Natural killer cell (primary cell): ENCODE data around the gene WSB1. TPM values are rescaled to one million over a fixed set of nuclear protein-coding genes. Genes with fewer than 3 reads are reported as not detected.

Experiments
- ATAC-seq, 3 donors: fragments of 150-1000 bp in 2 of 3; fragments of 200-7000 bp in 1 of 3; cut with Tn5 transposase; 1 replicate in 1 of 3; 2 replicates in 2 of 3; pipeline ENCODE4 v1.10.0; 2021; ENCODE audit warnings: mild to moderate bottlenecking in 2 of 3, moderate library complexity in 2 of 3
- DNase-seq, 2 donors: peaks; one replicate each; pipeline versions ENCODE4 v3.0.0 to v3.0.0-alpha.2; 2013 to 2021; ENCODE audit warnings: mixed read lengths in 1 of 2
- H3K27ac ChIP-seq: one replicate; pipeline ENCODE4 v1.5.1; 2013; ENCODE audit warnings: mild to moderate bottlenecking, low read length
- H3K27me3 ChIP-seq: one replicate; pipeline ENCODE4 v1.6.1; 2013; ENCODE audit warnings: low read length; ENCODE audit not compliant: control insufficient read depth, insufficient read depth
- H3K36me3 ChIP-seq: one replicate; pipeline ENCODE4 v1.6.1; 2013; ENCODE audit warnings: low read length; ENCODE audit not compliant: control insufficient read depth, insufficient read depth
- H3K4me1 ChIP-seq: one replicate; pipeline ENCODE4 v1.6.1; 2013; ENCODE audit warnings: low read length; ENCODE audit not compliant: control insufficient read depth, insufficient read depth
- H3K4me3 ChIP-seq: one replicate; pipeline ENCODE4 v1.5.1; 2013; ENCODE audit warnings: low read length
- H3K9me3 ChIP-seq: one replicate; pipeline ENCODE4 v1.6.1; 2013; ENCODE audit warnings: low read length; ENCODE audit not compliant: control insufficient read depth, insufficient read depth
- H3K27ac Mint-ChIP-seq, 2 donors: one replicate each; pipeline ENCODE4 v1.8.0; 2022; ENCODE audit warnings: mild to moderate bottlenecking in 2 of 2, mixed read lengths in 2 of 2, moderate library complexity in 1 of 2
- H3K27me3 Mint-ChIP-seq, 2 donors: one replicate each; pipeline ENCODE4 v1.8.0; 2022; ENCODE audit warnings: low read depth in 2 of 2, mixed read lengths in 2 of 2
- H3K36me3 Mint-ChIP-seq: one replicate; pipeline ENCODE4 v1.8.0; 2022; ENCODE audit warnings: mixed read lengths
- H3K4me1 Mint-ChIP-seq, 2 donors: one replicate each; pipeline ENCODE4 v1.8.0; 2022; ENCODE audit warnings: mixed read lengths in 2 of 2
- H3K4me3 Mint-ChIP-seq: one replicate; pipeline ENCODE4 v1.8.0; 2022; ENCODE audit warnings: mild to moderate bottlenecking, moderate library complexity, mixed read lengths
- H3K9me3 Mint-ChIP-seq, 2 donors: one replicate each; pipeline ENCODE4 v1.8.0; 2022; ENCODE audit warnings: mixed read lengths in 2 of 2
- WGBS: methylation state at CpG from one replicate; pipeline ENCODE4 v1.1.7; 2013; ENCODE audit warnings: missing lambda C conversion rate; ENCODE audit not compliant: insufficient coverage; 5-methylcytosine and 5-hydroxymethylcytosine counted together
- intact Hi-C: fragments of 100-400 bp; cut with micrococcal nuclease; formaldehyde crosslinking; loops from one replicate; pipeline ENCODE4 v1.14.2; 2022
- total RNA-seq, 4 donors: library from RNA; stranded (reverse); fragments of 120-200 nt in 1 of 4; gene quantifications; one replicate each; pipeline versions ENCODE4 v1.2.3 to v1.2.4, GENCODE V29; 2013 to 2022
- TF ChIP-seq, protein P1 (sequence below): fragments of 200-600 bp; IDR thresholded peaks from one replicate; pipeline ENCODE4 v1.8.0; 2022; ENCODE audit warnings: antibody characterized with exemption

Gene WSB1
- total RNA-seq, 3 donors from 2014 or later (not counting 1 experiment from before 2014, with no cell fraction given) = 124 to 205 (median 187) TPM

DNA sequence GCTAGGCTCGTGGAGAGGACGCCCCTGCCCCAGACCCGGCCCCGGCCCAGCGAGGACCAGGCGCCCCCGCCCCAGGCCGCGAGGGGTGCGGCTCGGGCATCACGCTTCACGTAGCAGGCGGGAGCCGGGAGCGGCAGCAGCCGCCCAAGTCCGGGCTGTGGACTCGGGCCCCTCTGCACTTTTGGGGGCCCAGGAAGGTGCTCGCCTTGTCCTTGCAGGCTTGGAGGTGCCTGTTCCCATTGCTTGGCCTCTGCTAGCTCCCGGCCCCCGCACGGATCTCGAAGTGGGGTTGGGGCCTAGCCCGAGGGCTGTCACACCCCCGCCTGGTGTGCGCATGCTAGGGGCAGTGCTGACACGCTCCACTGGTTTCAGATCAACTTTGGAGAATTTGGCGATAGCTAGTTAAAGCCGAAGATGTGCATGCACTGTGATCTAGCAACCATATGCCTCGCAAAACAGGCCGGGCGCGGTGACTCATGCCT is 55.7 kb downstream of the WSB1 start:
- no peaks in the 10 kb centered on the region for H3K36me3 Mint-ChIP-seq
- H3K4me3 ChIP-seq = no peak overlapping the region
- 84% methylated on average over 32 of the region's 34 CpGs for WGBS

DNA sequence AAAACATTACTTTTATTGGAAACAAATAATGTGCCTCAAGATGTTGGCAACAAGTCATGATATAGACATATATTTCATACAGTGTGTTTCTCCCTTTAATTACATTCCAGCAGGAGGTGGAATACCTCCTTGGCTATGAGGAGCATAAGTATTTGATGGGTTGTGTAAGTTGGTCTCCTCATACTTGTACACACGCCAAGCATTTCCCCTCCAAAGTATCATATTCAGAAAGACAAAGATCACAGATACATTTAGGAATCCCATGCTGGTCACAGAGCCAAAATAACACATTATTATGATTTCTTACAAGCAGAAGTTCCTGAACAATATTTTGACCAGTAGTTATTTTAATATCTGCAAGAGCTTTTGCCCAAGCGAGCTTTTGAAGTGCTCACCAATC is 57.8 kb downstream of the WSB1 start:
- DNase-seq (no peak), ATAC-seq (no peak)
- intact Hi-C loops = loop anchor here (5.0 kb wide), 1 partner anchor 301 kb away; no protein-coding TSS in a partner anchor
- Mint-ChIP-seq H3K9me3 (no peaks in the 10 kb centered on the region), H3K27me3 (no peaks in the 10 kb centered on the region), H3K4me3 (peak overlapping the region; percentile 83), H3K27ac (peak overlapping the region; percentile 89 to 98), H3K36me3 (no peaks in the 10 kb centered on the region), H3K4me1 (peaks cover 46 to 53% of the 10 kb centered on the region in 2 donors)
- H3K4me3 ChIP-seq = no peak overlapping the region
- H3K9me3 ChIP-seq = no peaks in the 10 kb centered on the region
- WGBS = 92% methylated on average over 2 of the region's 2 CpGs
- no peaks in the 10 kb centered on the region for H3K36me3 ChIP-seq
- peaks cover 34% of the 10 kb centered on the region for H3K4me1 ChIP-seq
- H3K27ac ChIP-seq = no peak overlapping the region
- no peaks in the 10 kb centered on the region for H3K27me3 ChIP-seq
- TF ChIP-seq, protein P1, sequence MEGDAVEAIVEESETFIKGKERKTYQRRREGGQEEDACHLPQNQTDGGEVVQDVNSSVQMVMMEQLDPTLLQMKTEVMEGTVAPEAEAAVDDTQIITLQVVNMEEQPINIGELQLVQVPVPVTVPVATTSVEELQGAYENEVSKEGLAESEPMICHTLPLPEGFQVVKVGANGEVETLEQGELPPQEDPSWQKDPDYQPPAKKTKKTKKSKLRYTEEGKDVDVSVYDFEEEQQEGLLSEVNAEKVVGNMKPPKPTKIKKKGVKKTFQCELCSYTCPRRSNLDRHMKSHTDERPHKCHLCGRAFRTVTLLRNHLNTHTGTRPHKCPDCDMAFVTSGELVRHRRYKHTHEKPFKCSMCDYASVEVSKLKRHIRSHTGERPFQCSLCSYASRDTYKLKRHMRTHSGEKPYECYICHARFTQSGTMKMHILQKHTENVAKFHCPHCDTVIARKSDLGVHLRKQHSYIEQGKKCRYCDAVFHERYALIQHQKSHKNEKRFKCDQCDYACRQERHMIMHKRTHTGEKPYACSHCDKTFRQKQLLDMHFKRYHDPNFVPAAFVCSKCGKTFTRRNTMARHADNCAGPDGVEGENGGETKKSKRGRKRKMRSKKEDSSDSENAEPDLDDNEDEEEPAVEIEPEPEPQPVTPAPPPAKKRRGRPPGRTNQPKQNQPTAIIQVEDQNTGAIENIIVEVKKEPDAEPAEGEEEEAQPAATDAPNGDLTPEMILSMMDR = no peak

More for the DNA sequence above, 55.7 kb downstream of the WSB1 start:
- Mint-ChIP-seq H3K4me3 (peak overlapping the region; percentile 13), H3K27ac (peak overlapping the region; percentile 69 to 89), H3K27me3 (no peaks in the 10 kb centered on the region), H3K4me1 (peaks cover 55 to 58% of the 10 kb centered on the region in 2 donors), H3K9me3 (no peaks in the 10 kb centered on the region)
- ATAC-seq (no peak), DNase-seq (no peak)
- Histone ChIP-seq H3K36me3 (no peaks in the 10 kb centered on the region), H3K4me1 (peaks cover 52% of the 10 kb centered on the region), H3K27me3 (no peaks in the 10 kb centered on the region), H3K27ac (no peak overlapping the region), H3K9me3 (no peaks in the 10 kb centered on the region)
- TF ChIP-seq, protein P1 = no peak
- intact Hi-C loops = loop anchor here (1.0 to 5.0 kb wide), 3 partner anchors 17 to 303 kb away; partner anchors contain the start of gene WSB1

DNA sequence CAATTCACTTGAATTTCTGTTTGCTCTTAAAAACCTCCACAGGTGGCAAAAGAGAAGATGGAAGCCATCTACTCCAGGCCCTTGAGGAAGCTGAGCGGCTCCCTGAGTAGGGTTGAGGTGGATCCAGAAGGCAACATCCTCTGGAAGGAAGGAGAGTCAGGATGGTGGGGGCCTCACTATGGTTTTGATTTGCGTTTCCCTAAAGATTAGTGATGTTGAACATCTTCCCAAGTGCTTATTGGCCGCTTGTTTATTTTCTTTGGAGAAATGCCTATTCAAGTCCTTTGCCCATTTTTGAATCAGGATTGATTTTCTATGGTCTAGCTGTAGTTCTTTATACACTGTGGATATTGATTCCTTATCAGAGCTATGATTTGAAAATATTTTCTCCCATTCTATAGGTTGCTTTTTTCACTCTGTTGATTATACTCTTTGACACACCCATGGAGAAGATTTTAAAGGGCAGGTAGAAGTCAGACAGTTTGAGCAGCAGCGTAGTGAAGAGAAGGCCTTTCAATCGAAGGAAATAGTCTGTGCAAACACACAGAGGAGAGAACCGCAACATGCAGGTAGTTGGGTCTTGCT is 58.6 kb downstream of the WSB1 start:
- DNase-seq = no peak
- Mint-ChIP-seq H3K27ac (peak overlapping the region; percentile 89 to 98), H3K36me3 (no peaks in the 10 kb centered on the region), H3K9me3 (no peaks in the 10 kb centered on the region), H3K27me3 (no peaks in the 10 kb centered on the region), H3K4me3 (peak overlapping the region; percentile 83), H3K4me1 (peaks cover 45 to 51% of the 10 kb centered on the region in 2 donors)
- Histone ChIP-seq H3K27ac (peak overlapping the region; percentile 95), H3K4me3 (no peak overlapping the region), H3K27me3 (no peaks in the 10 kb centered on the region), H3K9me3 (no peaks in the 10 kb centered on the region), H3K36me3 (no peaks in the 10 kb centered on the region), H3K4me1 (peaks cover 27% of the 10 kb centered on the region)
- WGBS = 81% methylated on average over 6 of the region's 6 CpGs
- TF ChIP-seq, protein P1 = no peak
- no peak for ATAC-seq
- intact Hi-C loops = loop anchor here (1.0 to 5.0 kb wide), 4 partner anchors 20 to 300 kb away; partner anchors contain the start of gene WSB1
